ENCODE measurements around the gene KIF11.

GRCh38 chr10:92699518-92700381 is 106.8 kb downstream of the KIF11 start:
- TF ChIP-seq REST (IDR thresholded peaks at IDR 0.05; ENCODE audit: borderline replicate concordance in 1 of 2, low read depth in 1 of 2, low read length in 2 of 2) (no peak), EZH2 (conservative IDR thresholded peaks at IDR 0.05; ENCODE audit: low read depth, low read length) (no peak), ZNF44 (CRISPR knock-in tag; IDR thresholded peaks at IDR 0.05) (no peak), MAX (IDR thresholded peaks at IDR 0.05) (no peak), ZNF724P (CRISPR knock-in tag; IDR thresholded peaks at IDR 0.05; ENCODE audit: borderline replicate concordance) (no peak), MYNN (CRISPR knock-in tag; IDR thresholded peaks at IDR 0.05; ENCODE audit: low read depth) (no peak), HMG20B (CRISPR knock-in tag; conservative IDR thresholded peaks at IDR 0.05) (no peak), NR3C1 (CRISPR knock-in tag; IDR thresholded peaks at IDR 0.05) (no peak)

Data from HepG2 (cell line).